Measurements from ENCODE around the gene SLC43A2. TPM values are rescaled to one million over a fixed set of nuclear protein-coding genes. Genes with fewer than 3 reads are reported as not detected.

SLC43A2 gene
- total and polyA plus RNA-seq, 2 of the 13 experiments (the other 11 are each of a cell fraction or from before 2014, with no cell fraction given), result 7.3 to 20.0 TPM

DNA sequence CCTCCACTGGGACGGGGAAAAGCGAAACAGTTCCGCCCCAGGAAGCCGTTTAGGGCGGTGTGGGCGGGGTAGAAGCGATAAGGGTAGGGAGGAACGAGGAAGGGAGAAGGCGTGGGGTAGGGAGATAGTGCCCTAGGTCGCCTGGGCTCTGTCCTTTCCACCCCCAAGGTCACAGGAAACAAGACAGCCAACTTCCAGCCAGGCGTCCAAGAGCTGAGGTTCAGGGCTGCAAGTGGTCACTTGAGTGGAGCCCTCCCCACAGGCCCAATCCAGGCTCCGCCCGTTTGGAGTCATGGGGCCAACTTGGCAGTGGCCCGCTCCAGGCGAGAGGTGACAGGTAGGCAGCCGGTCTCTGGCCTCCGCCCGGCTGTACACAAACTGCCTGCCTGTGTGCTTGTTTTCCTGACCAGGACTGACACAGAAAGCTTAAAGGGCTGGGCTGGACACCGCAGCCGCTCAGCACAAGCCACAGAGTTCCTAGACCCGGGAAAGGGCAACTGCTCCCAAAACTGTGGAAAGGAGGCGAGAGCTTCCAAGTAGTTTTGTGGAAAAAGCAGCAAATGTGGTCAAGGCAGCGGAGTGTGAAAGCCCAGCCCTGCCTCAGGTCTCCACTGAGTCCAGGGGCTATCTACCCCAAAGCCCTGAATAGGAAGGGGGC lies 21.3 kb upstream of the SLC43A2 start, which contains the start of gene RILP (continued):
- TF ChIP-seq, protein P1, sequence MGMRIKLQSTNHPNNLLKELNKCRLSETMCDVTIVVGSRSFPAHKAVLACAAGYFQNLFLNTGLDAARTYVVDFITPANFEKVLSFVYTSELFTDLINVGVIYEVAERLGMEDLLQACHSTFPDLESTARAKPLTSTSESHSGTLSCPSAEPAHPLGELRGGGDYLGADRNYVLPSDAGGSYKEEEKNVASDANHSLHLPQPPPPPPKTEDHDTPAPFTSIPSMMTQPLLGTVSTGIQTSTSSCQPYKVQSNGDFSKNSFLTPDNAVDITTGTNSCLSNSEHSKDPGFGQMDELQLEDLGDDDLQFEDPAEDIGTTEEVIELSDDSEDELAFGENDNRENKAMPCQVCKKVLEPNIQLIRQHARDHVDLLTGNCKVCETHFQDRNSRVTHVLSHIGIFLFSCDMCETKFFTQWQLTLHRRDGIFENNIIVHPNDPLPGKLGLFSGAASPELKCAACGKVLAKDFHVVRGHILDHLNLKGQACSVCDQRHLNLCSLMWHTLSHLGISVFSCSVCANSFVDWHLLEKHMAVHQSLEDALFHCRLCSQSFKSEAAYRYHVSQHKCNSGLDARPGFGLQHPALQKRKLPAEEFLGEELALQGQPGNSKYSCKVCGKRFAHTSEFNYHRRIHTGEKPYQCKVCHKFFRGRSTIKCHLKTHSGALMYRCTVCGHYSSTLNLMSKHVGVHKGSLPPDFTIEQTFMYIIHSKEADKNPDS (CRISPR knock-in tag; IDR thresholded peaks at IDR 0.05), result no peak
- TF ChIP-seq LCORL (IDR thresholded peaks at IDR 0.05) (no peak), LCORL (CRISPR knock-in tag; IDR thresholded peaks at IDR 0.05) (peak; percentile 86), ZBTB42 (CRISPR knock-in tag; IDR thresholded peaks at IDR 0.05) (no peak), CHD2 (IDR thresholded peaks at IDR 0.05; ENCODE audit: low read depth, low read length) (no peak), SNRNP70 (IDR thresholded peaks at IDR 0.05; ENCODE audit: low read depth, low read length) (no peak), SRF (IDR thresholded peaks at IDR 0.05; ENCODE audit: low read depth, low read length) (no peak; the same call in 1 of the 2 replicates), SP4 (CRISPR knock-in tag; IDR thresholded peaks at IDR 0.05) (no peak; the same call in 1 of the 2 replicates), ZNF382 (CRISPR knock-in tag; IDR thresholded peaks at IDR 0.05; ENCODE audit: borderline replicate concordance) (no peak), ZMYM3 (CRISPR knock-in tag; IDR thresholded peaks at IDR 0.05) (no peak), U2AF1 (optimal IDR thresholded peaks at IDR 0.05; ENCODE audit: low read depth, low read length) (no peak), FOXC1 (CRISPR knock-in tag; IDR thresholded peaks at IDR 0.05; ENCODE audit: borderline replicate concordance) (0 out of 2 replicates have a peak, but pooled peaks have one; percentile 15), ZNF20 (CRISPR knock-in tag; IDR thresholded peaks at IDR 0.05) (no peak), ZNF629 (CRISPR knock-in tag; conservative IDR thresholded peaks at IDR 0.05) (no peak), CREM (IDR thresholded peaks at IDR 0.05) (no peak), CREM (CRISPR knock-in tag; IDR thresholded peaks at IDR 0.05) (no peak), ZNF891 (CRISPR knock-in tag; IDR thresholded peaks at IDR 0.05) (no peak), POLR2AphosphoS2 (IDR thresholded peaks at IDR 0.05; ENCODE audit: low read depth, low read length) (peak; percentile 68; the same call in 1 of the 2 replicates), FOXM1 (CRISPR knock-in tag; IDR thresholded peaks at IDR 0.05) (no peak), FOSL2 (CRISPR knock-in tag; IDR thresholded peaks at IDR 0.05) (peak; percentile 33; the same call in 1 of the 2 replicates), ZBTB7B (CRISPR knock-in tag; IDR thresholded peaks at IDR 0.05) (no peak; the same call in 1 of the 2 replicates)
- TF ChIP-seq, protein P2, sequence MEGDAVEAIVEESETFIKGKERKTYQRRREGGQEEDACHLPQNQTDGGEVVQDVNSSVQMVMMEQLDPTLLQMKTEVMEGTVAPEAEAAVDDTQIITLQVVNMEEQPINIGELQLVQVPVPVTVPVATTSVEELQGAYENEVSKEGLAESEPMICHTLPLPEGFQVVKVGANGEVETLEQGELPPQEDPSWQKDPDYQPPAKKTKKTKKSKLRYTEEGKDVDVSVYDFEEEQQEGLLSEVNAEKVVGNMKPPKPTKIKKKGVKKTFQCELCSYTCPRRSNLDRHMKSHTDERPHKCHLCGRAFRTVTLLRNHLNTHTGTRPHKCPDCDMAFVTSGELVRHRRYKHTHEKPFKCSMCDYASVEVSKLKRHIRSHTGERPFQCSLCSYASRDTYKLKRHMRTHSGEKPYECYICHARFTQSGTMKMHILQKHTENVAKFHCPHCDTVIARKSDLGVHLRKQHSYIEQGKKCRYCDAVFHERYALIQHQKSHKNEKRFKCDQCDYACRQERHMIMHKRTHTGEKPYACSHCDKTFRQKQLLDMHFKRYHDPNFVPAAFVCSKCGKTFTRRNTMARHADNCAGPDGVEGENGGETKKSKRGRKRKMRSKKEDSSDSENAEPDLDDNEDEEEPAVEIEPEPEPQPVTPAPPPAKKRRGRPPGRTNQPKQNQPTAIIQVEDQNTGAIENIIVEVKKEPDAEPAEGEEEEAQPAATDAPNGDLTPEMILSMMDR (CRISPR knock-in tag; IDR thresholded peaks at IDR 0.05), result peak; percentile 21; the same call in 1 of the 2 replicates
- TF ChIP-seq, protein P3, sequence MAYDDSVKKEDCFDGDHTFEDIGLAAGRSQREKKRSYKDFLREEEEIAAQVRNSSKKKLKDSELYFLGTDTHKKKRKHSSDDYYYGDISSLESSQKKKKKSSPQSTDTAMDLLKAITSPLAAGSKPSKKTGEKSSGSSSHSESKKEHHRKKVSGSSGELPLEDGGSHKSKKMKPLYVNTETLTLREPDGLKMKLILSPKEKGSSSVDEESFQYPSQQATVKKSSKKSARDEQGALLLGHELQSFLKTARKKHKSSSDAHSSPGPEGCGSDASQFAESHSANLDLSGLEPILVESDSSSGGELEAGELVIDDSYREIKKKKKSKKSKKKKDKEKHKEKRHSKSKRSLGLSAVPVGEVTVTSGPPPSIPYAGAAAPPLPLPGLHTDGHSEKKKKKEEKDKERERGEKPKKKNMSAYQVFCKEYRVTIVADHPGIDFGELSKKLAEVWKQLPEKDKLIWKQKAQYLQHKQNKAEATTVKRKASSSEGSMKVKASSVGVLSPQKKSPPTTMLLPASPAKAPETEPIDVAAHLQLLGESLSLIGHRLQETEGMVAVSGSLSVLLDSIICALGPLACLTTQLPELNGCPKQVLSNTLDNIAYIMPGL (CRISPR knock-in tag; IDR thresholded peaks at IDR 0.05; ENCODE audit: borderline replicate concordance in 1 of 2, low read depth in 1 of 2), result peak; percentile 26 to 56; a peak in 1 of 4 replicates
- TF ChIP-seq, protein P4, sequence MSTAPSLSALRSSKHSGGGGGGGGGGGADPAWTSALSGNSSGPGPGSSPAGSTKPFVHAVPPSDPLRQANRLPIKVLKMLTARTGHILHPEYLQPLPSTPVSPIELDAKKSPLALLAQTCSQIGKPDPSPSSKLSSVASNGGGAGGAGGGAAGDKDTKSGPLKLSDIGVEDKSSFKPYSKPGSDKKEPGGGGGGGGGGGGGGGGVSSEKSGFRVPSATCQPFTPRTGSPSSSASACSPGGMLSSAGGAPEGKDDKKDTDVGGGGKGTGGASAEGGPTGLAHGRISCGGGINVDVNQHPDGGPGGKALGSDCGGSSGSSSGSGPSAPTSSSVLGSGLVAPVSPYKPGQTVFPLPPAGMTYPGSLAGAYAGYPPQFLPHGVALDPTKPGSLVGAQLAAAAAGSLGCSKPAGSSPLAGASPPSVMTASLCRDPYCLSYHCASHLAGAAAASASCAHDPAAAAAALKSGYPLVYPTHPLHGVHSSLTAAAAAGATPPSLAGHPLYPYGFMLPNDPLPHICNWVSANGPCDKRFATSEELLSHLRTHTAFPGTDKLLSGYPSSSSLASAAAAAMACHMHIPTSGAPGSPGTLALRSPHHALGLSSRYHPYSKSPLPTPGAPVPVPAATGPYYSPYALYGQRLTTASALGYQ (CRISPR knock-in tag; IDR thresholded peaks at IDR 0.05), result no peak

Measured in HepG2 (cell line).